IMR-90 (cell line): ENCODE measurements around the gene ADAMTS17.

Experiments
- BHLHE40 ChIP-seq: fragments of 150-350 bp; IDR thresholded peaks from 2 replicates; pipeline ENCODE4 v1.6.1; 2016; ENCODE audit warnings: mild to moderate bottlenecking, low read depth, low read length
- CEBPB ChIP-seq: IDR thresholded peaks from 2 replicates; pipeline ENCODE4 v1.6.1; 2012; ENCODE audit warnings: low read depth, low read length, improper control_type of control experiment
- CHD1 ChIP-seq: IDR thresholded peaks from 2 replicates; pipeline ENCODE4 v1.6.1; 2012; ENCODE audit warnings: low read depth, low read length, improper control_type of control experiment
- CTCF ChIP-seq: conservative IDR thresholded peaks from 2 replicates; pipeline ENCODE4 v1.5.1; 2012; ENCODE audit warnings: mild to moderate bottlenecking, low read depth, low read length, improper control_type of control experiment
- MAFK ChIP-seq: IDR thresholded peaks from 2 replicates; pipeline ENCODE4 v1.6.1; 2012; ENCODE audit warnings: low read depth, low read length, improper control_type of control experiment
- MAZ ChIP-seq: IDR thresholded peaks from 2 replicates; pipeline ENCODE4 v1.6.1; 2012; ENCODE audit warnings: low read depth, mild to moderate bottlenecking, low read length, improper control_type of control experiment, moderate library complexity, borderline replicate concordance
- MXI1 ChIP-seq: IDR thresholded peaks from 2 replicates; pipeline ENCODE4 v1.6.1; 2012; ENCODE audit warnings: low read depth, mild to moderate bottlenecking, low read length, moderate library complexity, borderline replicate concordance
- POLR2A ChIP-seq: IDR thresholded peaks from 2 replicates; pipeline ENCODE4 v1.6.1; 2012; ENCODE audit warnings: mild to moderate bottlenecking, low read depth, low read length
- RAD21 ChIP-seq: IDR thresholded peaks from 2 replicates; pipeline ENCODE4 v1.6.1; 2012; ENCODE audit warnings: low read length, improper control_type of control experiment
- RCOR1 ChIP-seq: IDR thresholded peaks from 2 replicates; pipeline ENCODE4 v1.6.1; 2012; ENCODE audit warnings: mild to moderate bottlenecking, low read length, improper control_type of control experiment; ENCODE audit not compliant: insufficient replicate concordance
- RFX5 ChIP-seq: IDR thresholded peaks from 2 replicates; pipeline ENCODE4 v1.8.0; 2012; ENCODE audit warnings: low read depth, mild to moderate bottlenecking, low read length, moderate library complexity
- SMC3 ChIP-seq: fragments of 150-350 bp; IDR thresholded peaks from 2 replicates; pipeline ENCODE4 v1.6.1; 2016; ENCODE audit warnings: low read depth, mild to moderate bottlenecking, antibody characterized with exemption, low read length, moderate library complexity
- TF ChIP-seq, protein P1 (sequence below): fragments of 150-350 bp; IDR thresholded peaks from 2 replicates; pipeline ENCODE4 v1.6.1; 2017; ENCODE audit warnings: mild to moderate bottlenecking, antibody characterized with exemption, low read length, low read depth
- TF ChIP-seq, protein P2 (sequence below): fragments of 150-350 bp; IDR thresholded peaks from 2 replicates; pipeline ENCODE4 v1.6.1; 2016; ENCODE audit warnings: low read depth, mild to moderate bottlenecking, low read length, moderate library complexity, borderline replicate concordance

- TF ChIP-seq CTCF (no peak), POLR2A (no peak), RCOR1 (no peak), CHD1 (no peak), RFX5 (no peak), RAD21 (no peak), BHLHE40 (no peak), MXI1 (no peak), CEBPB (no peak), MAFK (no peak), MAZ (no peak), SMC3 (no peak)
- TF ChIP-seq, protein P1, sequence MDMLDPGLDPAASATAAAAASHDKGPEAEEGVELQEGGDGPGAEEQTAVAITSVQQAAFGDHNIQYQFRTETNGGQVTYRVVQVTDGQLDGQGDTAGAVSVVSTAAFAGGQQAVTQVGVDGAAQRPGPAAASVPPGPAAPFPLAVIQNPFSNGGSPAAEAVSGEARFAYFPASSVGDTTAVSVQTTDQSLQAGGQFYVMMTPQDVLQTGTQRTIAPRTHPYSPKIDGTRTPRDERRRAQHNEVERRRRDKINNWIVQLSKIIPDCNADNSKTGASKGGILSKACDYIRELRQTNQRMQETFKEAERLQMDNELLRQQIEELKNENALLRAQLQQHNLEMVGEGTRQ: no peak
- TF ChIP-seq, protein P2, sequence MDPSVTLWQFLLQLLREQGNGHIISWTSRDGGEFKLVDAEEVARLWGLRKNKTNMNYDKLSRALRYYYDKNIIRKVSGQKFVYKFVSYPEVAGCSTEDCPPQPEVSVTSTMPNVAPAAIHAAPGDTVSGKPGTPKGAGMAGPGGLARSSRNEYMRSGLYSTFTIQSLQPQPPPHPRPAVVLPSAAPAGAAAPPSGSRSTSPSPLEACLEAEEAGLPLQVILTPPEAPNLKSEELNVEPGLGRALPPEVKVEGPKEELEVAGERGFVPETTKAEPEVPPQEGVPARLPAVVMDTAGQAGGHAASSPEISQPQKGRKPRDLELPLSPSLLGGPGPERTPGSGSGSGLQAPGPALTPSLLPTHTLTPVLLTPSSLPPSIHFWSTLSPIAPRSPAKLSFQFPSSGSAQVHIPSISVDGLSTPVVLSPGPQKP: no peak
These were observed 66.1 kb downstream of the ADAMTS17 start for GRCh38 chr15:100275641-100276040.
